PFSK-1 (cell line): ENCODE results near the gene HES4.

Source experiments
- POLR2AphosphoS5 ChIP-seq: IDR thresholded peaks from 2 replicates; pipeline ENCODE4 v1.6.1; 2012; ENCODE audit warnings: low read depth, mild to moderate bottlenecking, control low read depth, low read length, moderate library complexity
- SIN3A ChIP-seq: IDR thresholded peaks from 2 replicates; pipeline ENCODE4 v1.6.1; 2012; ENCODE audit warnings: mild to moderate bottlenecking, low read length, moderate library complexity, borderline replicate concordance; ENCODE audit not compliant: insufficient read depth

- TF ChIP-seq SIN3A (no peak), POLR2AphosphoS5 (no peak)
These were observed 45.0 kb downstream of the HES4 start for GRCh38 chr1:954927-955326.
